NCI-H2227 (cell line): ENCODE results near the gene SNORC.

Source experiments
- DNase-seq: peaks from one replicate; lab custom pipeline; 2025; ENCODE audit not compliant: unreplicated experiment; lab: John Stamatoyannopoulos, UW

Gene SNORC

DNA sequence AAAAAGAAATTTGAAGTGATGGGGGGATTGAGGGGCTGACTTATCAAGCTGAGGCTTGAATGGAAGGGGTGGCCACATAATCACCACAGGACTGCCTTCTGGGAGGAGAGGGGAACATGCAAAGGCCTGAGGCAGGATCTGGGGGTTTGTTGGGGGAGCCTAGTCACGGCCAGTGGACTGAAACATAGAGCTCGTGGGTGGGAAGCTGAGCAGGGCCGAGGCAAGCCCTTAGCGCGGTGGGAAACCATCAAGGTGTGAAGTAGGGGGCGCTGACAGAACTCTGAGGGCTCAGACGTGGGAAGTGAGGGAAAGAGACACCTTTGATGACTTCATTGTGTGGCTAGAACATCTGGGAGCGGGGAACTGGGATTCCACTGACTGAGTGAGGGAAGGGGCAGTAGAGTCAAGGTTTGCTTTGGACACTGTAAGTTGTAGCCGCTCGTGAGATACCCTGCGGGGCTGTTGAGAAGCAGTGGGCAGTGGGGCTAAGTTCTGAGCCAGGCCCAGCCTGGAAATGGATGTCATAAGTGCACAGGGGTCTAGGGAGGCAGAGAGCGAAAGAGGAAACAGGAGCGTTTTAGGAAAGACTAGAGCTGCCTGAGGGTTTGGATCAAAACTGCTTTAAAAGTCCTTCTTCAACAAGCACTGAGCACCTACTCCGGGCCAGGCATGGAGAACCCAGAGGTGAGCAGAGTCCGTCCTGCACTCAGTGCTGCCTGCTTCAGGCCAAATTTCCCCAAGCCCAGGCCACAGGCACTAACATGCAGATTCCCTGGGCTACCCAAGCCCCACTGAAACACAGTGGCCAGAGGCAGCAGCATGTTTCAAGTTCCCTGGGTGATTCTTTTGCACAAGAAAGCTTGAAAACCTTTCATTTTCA is 686 bp upstream of the SNORC start:
- DNase-seq = no peak

DNA sequence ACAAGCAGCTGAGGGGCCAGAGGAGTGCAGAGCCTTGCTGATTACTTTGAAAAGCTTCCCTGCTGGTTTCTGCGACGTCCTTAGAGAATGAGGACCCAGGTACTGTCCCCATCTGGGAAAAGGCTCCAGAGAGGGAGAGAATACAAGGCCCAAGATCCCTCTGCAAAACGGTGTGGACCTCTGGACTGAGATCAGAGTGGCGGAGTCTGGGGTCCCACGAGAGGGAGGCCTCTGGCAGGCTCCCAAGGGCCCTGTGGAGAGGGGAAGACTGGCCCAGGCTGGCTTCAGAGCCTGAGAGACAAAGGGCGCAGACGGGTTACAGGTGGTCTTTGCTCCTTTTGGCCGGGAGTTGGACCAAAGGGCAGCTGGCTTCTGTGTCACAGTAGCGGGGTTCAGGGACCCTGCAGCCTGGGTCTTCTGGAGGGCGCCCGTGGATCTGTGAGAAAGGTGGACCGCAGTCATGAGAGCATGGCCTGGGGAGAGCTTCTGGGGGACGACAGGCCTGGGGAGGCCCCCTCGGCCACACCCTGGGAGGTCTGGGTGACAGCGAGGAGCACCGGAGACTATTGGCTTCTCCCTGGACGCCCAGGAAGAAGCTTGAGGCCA is 805 bp downstream of the SNORC start:
- DNase-seq = no peak

DNA sequence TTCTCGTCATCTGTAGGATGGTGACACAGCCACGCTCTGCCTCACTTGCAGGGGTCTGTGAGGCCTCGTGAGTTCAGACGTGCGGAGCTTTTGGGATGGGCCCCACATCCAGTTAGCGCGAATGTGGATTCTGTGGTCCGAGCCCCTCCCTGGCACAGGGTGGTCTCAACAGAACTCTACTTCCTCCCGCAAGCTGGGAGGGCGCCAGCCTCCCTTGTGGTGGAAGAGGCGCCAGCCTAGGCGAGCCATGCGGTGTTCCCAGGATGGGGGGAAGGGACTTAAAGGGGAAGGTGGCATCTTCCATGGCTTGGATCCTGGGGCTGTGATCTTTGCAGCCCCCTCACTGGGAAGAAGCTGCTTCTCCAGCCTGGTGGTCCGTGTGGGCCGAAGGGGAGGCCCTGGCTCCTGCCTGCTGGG is 1.4 kb downstream of the SNORC start:
- DNase-seq = no peak

DNA sequence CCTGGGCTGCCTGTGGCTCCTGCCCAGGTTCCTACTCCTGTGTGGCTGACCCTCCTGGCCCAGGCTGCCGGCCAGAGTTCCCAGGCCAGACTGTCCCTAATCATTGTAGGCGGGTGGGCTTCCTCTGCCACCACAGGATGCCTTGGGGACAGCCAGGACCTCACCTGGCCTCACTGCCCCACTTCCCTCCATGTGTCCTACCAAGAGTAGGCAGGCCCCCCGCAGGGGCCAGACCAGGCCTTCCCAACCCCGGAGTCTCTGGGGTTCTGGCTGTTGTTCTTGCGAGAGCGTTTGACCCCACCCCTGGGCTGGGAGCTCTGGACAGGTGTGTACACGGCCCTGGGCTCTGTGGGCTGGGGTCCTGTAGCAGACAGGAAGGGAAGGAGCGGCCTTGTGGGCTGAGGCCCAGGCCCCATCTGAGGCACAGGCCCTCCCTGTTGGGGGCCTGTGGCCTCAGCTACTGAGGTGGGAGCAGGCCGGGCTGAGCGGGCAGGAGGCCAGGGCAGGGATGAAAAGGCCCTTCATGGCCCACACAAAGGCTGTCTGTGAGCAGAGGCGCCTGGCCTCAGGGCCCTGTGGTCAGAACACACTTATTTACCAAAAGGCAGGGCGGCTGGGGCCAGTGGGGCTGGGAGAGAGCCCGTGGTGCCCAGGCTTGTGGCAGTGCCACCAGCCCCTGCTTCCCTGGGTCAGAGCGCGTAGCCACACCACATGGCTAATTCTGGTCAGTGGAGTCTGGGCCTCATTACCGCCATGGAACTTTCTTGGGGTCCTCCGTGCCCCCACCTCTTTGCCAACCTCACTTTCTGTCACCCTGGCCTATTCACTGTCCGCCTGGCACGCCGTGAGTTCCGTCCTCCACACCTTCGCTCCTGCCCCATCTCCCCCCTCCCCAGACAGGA is 2.0 kb downstream of the SNORC start:
- DNase-seq = no peak

DNA sequence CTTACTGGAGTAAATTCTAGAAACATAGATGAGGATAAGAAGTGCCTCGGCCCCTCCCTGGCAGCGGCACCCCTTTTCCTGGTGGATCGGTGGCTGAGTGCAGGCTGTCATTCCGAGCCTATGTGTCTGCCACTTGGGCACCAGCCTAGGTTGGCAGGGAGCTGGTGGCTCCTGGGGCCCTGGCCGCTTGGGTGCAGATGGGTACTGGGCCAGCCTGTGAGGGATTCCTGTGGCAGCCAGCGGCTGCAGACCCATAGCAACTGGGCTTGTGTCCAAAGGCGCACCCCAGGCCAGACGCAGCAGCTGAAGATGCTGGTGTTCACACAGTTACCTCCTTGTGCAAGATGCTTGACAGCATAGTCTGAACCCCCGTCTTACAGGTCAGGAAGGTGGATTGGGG is 2.8 kb downstream of the SNORC start:
- DNase-seq = no peak

DNA sequence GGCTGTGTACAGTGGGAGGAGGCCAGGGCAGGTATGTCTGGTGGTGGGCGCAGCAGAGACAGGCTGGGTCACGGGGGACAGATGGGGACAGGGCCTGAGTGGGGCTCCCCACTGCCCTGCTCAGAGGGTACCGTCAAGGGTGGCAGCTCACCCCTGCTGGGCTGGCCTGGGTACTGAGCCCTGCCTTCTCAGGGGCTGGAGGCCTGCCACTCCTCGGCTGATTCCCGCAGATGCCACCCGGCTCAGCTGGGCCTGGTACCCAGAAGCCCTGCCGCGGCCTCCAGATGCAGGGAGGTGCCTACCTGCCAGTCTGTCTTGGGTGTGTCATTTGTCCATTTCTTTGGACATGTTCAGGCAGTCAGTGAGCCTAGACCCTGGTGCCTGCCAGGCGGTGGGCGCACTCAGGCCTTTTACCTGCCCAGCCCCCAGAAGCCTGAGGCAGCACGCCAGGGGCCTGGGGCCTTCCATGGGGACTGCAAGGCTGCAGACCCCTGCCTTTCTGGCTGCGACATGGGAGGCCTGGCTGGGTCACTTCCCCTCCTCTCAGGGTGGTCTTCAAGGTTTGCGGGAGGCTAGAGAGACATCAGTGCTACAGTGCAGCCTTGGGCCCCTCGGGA is 3.3 kb downstream of the SNORC start:
- no peak for DNase-seq

DNA sequence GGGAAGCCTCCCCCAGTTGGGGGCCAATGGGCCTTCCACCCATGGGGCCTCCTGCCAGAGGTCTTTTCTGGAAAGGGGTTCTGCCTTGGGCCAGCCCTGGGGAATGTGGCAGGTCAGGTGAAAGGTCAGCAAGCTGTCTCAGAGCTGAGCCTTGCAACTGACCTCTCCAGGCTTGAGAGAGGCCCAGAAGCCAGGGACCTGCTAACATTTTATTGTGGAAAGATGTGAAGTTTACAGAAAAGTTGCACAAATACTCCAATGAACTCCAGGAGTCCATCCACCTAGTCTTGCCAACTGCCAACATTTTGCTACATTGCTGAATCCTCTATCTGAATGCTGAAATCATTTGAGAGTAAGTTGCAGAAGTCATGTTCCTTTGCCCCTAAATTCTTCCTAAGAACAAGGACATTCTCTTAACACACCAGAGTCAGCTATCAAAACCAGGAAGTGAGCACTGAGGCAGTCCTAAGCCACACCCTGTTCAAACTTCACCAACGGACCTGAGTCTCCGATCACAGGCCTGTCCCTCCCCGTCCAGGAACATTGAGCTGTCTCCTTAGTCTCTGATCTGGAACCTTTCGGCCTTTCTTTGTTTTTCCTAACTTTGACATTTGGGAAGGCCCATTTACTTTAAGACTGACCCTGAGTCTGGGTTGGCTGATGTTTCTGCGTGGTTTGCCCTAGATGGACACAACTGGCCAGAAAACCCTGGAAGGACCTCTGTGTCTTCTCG is 4.0 kb downstream of the SNORC start:
- no peak for DNase-seq

DNA sequence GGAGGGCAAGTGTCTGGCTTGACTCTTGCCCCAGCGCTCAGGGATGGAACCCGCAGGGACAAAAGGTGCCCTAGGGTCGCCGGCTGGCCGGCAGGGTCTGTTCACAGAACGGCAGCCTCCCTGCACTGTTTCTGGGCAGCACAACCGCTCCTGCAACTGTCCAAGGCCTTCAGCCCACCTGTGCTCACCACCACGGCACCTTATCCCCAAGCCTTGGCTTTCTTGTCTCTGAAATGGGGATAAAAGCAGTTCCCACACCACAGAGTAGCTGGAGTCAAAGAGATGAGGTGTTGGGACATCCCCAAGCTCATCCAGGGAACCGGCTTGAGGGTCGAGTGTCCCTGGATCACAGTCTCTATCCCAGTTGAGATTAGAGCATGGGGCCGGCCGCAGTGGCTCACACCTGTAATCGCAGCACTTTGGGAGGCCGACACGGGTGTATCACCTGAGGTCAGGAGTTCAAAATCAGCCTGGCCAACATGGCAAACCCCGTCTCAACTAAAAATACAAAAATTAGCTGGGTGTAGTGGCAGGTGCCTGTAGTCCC is 4.7 kb downstream of the SNORC start:
- no peak for DNase-seq

DNA sequence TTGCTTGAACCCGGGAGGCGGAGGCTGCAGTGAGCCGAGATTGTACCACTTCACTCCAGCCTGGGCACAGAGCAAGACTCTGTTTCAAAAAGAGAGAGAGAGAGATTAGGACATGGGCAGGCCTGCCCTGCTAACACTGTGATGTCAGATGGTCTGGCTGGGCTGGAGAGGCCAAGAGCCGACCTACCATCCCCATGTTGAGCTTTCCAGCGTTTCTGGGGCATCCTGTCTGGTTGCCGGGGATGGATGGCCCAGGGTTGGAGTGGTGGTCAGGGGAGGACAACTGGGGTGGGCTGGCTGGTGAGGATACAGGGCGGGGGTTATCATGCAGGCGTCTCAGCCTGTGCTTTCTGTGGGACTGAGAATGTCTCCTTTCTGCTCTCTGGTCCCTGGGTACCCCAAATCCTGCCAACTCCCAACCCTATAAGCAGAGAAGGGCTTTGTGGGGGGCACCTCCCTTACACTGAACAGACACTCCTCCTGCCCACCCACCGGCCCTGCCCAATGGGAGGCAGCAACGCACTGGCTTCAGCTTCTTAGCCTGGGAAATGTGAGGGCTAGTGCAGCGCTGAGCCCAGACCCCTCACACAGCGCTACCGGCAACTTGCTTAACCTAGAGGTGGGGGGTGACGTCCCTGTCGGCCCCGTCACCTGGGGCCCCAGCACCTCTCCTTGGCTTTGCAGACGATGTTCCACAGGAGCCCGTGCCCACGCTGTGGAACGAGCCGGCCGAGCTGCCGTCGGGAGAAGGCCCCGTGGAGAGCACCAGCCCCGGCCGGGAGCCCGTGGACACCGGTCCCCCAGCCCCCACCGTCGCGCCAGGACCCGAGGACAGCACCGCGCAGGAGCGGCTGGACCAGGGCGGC is 5.4 kb downstream of the SNORC start:
- peak; percentile 33 for DNase-seq

DNA sequence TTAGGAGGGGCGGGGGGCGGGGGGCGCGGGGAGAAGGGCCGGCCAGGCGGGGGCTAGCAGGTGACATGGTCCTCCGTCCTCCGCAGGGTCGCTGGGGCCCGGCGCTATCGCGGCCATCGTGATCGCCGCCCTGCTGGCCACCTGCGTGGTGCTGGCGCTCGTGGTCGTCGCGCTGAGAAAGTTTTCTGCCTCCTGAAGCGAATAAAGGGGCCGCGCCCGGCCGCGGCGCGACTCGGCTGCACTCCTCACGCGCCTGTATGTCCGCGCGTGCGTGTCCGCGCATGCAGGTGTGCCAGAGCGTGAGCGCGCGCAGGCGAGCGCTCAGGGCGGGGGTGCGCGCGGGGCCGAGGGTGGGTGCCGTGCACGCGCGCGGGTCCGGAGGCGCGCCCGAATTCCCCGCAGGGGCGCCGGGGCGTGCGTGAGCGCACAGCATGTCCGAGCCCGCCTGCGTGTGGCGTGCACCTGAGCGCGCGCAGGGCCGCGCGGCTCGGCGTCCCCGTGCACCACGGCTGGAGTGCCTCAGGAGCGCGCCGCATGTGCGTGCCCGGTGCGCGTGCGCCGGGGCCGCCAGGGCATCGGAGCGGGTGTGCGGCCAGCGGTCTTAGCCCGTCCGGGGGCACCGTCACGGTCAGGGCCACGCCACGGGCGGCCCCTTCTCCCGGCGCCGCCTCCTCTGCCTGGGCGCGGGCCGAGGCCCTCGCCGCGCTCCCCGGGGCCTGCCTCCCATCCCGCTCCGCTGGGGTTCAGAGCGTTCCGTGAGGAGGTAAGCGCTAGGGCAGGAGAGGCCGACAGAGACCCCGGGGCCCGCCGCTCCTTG is 6.3 kb downstream of the SNORC start:
- DNase-seq = peak; percentile 85

DNA sequence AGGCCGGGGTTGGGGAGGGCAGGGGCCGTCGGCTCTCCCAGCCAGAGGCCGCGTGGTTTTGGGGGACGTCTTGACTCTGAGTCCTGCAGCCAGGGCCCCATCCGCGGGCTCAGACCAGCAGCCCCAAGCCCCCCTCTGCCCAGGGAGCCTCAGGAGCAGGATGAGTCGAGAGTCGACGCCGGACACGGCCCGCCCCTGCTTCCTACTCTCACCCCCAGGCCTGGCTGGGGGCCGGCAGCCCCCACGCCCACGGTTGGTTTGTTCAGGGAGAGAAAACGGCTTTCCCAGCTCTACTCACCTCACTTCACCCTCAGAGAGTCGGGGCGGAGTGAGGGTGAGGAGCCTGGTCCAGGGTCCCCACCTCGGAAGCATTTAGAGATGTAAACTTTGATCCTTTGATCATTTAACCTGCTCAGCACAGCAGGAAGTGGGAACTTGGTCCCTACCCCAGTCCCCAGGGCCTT is 6.9 kb downstream of the SNORC start:
- DNase-seq = no peak

DNA sequence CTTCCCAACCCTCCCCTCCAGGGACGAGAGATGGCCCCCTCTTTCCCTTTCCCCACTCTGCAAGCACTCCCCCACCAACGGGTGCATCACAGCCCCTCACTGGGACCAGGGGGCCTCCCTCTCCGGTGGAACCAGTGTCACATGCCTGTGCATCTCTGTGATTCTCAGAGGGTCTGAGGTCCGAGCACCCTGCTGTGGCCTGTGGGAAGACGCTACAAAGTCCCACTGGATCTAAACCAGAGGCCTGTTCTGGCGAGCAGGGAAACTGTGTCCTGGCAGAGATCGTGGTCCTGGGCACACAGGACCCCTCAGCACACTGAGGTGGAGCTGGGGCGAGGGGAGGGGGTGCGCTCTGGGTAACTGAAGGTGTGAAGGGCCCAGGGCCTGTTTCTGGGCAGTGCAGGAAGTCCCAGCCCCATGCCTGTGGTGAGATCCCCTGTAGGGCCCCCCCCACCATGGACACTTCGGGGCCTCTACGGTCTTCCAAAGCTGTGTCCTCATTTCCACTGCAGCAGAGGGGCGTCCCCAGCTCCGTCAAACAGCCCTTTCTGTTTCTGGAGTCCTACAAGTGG is 8.0 kb downstream of the SNORC start:
- DNase-seq = no peak

DNA sequence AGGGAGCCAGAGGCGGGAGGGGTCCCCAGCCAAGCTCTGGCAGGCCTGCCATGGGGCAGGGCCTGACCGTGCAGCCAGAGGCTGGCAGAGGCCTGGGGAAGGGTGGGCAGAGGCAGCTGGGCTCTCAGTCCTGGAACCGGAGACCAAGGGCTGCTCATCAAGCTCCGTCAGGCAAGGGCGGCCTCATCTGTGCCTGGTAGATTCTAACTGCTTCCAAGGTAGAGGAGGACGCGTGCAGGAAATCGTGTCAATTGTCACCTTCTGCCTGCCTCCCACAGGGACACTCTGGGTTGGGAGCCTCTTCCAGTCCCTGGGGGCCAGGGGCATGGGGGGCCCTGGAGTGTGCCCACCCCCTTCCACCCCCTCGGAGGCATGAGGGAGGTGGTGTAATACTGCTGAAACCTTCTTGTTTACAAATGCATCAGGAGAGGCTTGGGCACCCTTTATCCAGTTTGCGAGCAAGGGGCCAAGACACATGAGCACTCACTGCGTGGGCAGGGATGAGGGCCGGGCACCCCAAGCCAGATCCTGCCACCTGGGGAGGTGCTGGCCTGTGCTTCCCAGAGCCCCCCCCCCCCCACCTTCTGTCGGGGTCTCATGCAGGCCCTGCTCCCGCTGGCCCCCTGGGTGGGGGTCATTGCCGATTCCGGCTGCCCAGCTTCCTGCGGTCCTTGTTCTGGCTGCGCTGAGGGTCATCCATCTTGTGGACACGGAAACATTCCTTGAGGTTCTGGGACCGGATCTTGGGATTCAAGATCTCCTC is 9.0 kb downstream of the SNORC start:
- no peak for DNase-seq

DNA sequence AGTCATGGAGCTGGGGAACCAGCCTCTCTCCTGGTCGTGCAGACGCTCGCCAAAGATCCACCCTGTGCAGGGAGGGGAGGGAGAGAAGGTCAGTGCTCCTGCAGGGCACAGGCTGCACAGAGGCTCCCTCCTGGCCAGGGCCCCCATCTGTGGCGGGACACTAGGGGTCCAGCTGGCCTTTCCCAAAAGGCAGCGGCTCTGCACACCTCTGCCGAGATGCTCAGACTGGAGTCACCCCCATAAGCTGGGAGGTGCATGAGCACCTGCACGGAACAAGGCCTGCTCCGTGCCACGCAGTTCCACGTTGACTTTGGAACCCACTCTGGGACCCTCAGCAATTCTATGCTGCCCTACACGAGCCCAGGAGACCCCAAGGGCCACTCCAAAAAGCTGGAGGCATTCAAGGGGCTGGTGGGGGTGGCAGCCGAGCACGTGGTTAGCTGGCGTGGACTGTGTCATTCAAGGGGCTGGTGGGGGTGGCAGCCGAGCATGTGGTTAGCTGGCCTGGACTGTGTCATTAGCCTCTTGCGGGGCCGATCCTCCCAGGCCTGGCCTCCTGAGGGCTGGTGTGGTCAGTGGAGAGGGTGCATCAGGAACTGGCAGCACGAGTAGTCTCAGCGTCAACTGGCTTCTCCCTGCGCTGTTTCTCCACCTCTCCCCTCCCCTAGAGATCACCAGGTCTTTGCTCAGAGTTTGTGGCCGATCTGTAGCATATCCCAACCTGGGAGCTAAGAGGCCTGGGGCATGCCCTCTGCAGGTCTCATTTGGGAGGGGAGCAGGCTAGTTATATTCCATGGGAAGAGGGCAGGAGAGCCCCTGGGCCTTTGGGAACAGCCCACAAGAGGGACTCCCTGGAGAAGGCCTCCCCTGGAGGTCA is 9.8 kb downstream of the SNORC start:
- DNase-seq = no peak

DNA sequence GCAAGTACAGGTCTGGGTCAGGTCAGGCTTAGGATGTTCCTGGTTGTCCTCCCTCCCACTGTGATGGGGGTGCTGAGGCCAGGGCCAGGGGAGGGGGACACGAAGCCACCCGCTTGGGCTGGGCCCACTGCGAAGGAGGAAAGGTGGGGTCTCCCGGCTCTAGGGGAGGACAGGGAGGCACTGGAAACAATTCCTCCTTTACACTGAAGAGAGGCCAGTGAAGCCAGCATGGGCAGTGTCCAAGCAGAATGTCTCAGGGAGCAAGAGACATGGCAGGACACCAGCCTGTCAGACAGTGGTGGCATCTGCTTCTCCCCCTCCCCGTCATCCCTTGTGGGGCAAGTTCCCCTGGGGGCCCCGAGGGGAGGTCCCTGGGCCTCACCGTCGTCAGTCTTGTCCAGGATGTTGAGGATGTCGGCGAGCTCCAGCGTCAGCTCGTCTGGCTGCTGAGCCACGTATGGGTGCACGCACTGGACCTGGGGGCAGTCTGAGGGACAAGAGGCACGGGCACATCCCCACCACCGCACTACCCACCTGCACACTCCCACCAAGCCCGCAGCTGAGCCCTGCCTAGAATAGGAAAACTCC is 10.8 kb downstream of the SNORC start:
- no peak for DNase-seq

DNA sequence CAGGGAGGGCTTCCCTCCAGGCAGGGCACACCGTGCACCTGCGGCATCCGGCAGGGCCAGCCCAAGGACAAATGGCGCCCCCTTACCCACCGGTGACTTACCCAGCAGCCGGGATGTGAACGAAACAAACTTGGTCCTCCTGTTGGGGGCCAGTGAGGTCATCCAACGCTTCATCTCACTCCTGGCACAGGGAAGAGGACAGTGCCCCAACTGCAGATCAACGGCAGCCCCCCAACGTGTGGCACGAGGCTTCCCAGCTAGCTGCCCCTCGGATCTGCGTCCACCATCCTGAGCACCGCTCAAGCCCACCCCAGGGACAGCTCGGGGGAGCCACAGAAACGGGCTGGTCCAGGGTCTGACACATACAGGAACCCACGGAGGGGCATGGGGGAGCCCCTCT is 12.0 kb downstream of the SNORC start:
- no peak for DNase-seq
